Keratinocyte (primary cell): ENCODE measurements around the gene LBX1. TPM values are rescaled to one million over a fixed set of nuclear protein-coding genes. Genes with fewer than 3 reads are reported as not detected.

ENCODE experiments used
- DNase-seq: peaks from one replicate; pipeline ENCODE4 v3.0.0-alpha.2; 2011; ENCODE audit warnings: low read depth, missing footprints, low spot score
- FAIRE-seq: peaks from 2 replicates; lab custom pipeline; 2011; peaks lifted over from hg19 to GRCh38; lab: Jason Lieb, UNC
- H2AFZ ChIP-seq: 2 replicates; pipeline ENCODE4 v1.6.0; 2012; ENCODE audit warnings: low read length, control low read depth, inconsistent platforms; ENCODE audit not compliant: control insufficient read depth
- H3K27ac ChIP-seq: 2 replicates; pipeline ENCODE4 v1.5.1; 2011; ENCODE audit warnings: low read length; ENCODE audit not compliant: control insufficient read depth, insufficient read depth
- H3K27me3 ChIP-seq: 3 replicates; pipeline ENCODE4 v1.6.0; 2011; ENCODE audit warnings: low read length; ENCODE audit not compliant: control insufficient read depth, insufficient read depth; ENCODE audit errors: extremely low read depth
- H3K36me3 ChIP-seq, 2 experiments: 2 replicates in 1 of 2; 3 replicates in 1 of 2; pipeline ENCODE4 v1.5.1; 2011; ENCODE audit warnings: low read length in 2 of 2, mild to moderate bottlenecking in 1 of 2; ENCODE audit not compliant: control insufficient read depth in 2 of 2, insufficient read depth in 2 of 2; ENCODE audit errors: extremely low read depth in 1 of 2
- H3K4me1 ChIP-seq: 3 replicates; pipeline ENCODE4 v1.5.1; 2011; ENCODE audit warnings: low read length; ENCODE audit not compliant: control insufficient read depth, insufficient read depth; ENCODE audit errors: extremely low read depth
- H3K4me2 ChIP-seq: 3 replicates; pipeline ENCODE4 v1.6.0; 2011; ENCODE audit warnings: low read depth, low read length; ENCODE audit not compliant: control insufficient read depth, insufficient read depth; ENCODE audit errors: extremely low read depth
- H3K4me3 ChIP-seq, 3 experiments: fragments of 200-600 bp in 1 of 3; sonication (generic) in 1 of 3; 2 replicates in 2 of 3; 3 replicates in 1 of 3; pipeline ENCODE4 v1.5.1; 2011 to 2016; ENCODE audit warnings: low read length in 3 of 3, mild to moderate bottlenecking in 3 of 3, control low read depth in 2 of 3, inconsistent platforms in 1 of 3, low read depth in 1 of 3, mixed read lengths in 1 of 3, mixed run types in 1 of 3, moderate library complexity in 1 of 3; ENCODE audit not compliant: control insufficient read depth in 2 of 3, insufficient read depth in 2 of 3; ENCODE audit errors: extremely low read depth in 1 of 3
- H3K79me2 ChIP-seq: 2 replicates; pipeline ENCODE4 v1.6.0; 2012; ENCODE audit warnings: low read length; ENCODE audit not compliant: control insufficient read depth, insufficient read depth
- H3K9ac ChIP-seq: 3 replicates; pipeline ENCODE4 v1.6.0; 2011; ENCODE audit warnings: low read length; ENCODE audit not compliant: control insufficient read depth, insufficient read depth; ENCODE audit errors: extremely low read depth
- H3K9me1 ChIP-seq: 3 replicates; pipeline ENCODE4 v1.6.0; 2011; ENCODE audit warnings: low read length; ENCODE audit not compliant: control insufficient read depth, insufficient read depth; ENCODE audit errors: extremely low read depth
- H3K9me3 ChIP-seq: 2 replicates; pipeline ENCODE4 v1.5.1; 2012; ENCODE audit warnings: low read depth, low read length; ENCODE audit not compliant: control insufficient read depth
- H4K20me1 ChIP-seq: 3 replicates; pipeline ENCODE4 v1.6.0; 2011; ENCODE audit warnings: low read length; ENCODE audit not compliant: control insufficient read depth, insufficient read depth; ENCODE audit errors: extremely low read depth
- CTCF ChIP-seq, 3 experiments: IDR thresholded peaks in 1 of 3; conservative IDR thresholded peaks in 1 of 3; optimal IDR thresholded peaks in 1 of 3; 2 replicates in 2 of 3; 3 replicates in 1 of 3; pipeline versions ENCODE3 to v1.5.1; 2011; ENCODE audit warnings: low read length in 3 of 3, mild to moderate bottlenecking in 3 of 3, moderate library complexity in 2 of 3, control low read depth in 1 of 3, inconsistent platforms in 1 of 3; ENCODE audit not compliant: insufficient read depth in 2 of 3; ENCODE audit errors: extremely low read depth in 1 of 3
- EZH2 ChIP-seq: IDR thresholded peaks from one replicate; pipeline ENCODE4 v1.6.1; 2012; ENCODE audit warnings: inconsistent platforms, mild to moderate bottlenecking, low read length, moderate library complexity
- dilution Hi-C: fragments of 300-500 bp; cut with MboI; formaldehyde crosslinking; loops from one replicate; pipeline ENCODE4 v1.7.0; 2020; ENCODE audit warnings: low sequenced_read_pairs; ENCODE audit not compliant: extremely low pct_ligation_motif_present
- polyA plus RNA-seq, 5 experiments: library from polyadenylated mRNA; depleted of rRNA in 3 of 5; stranded (reverse) in 3 of 5; stranded (forward) in 1 of 5; unstranded in 1 of 5; fragments of >200 nt; gene quantifications; 1 replicate in 1 of 5; 2 replicates in 3 of 5; 3 replicates in 1 of 5; pipeline versions ENCODE4 v1.2.1 to v1.2.3, GENCODE V29; 2011 to 2012; ENCODE audit warnings: missing spikeins in 2 of 5, low read depth in 1 of 5, low replicate concordance in 1 of 5

LBX1 gene
- polyA plus RNA-seq, 1 donor (not counting 4 experiments of a cell fraction or from before 2014, with no cell fraction given) = not detected

GRCh38 chr10:101225846-101226421 lies 3.3 kb downstream of the LBX1 start:
- peak overlapping the region in 1 of 3 experiments; percentile 51 for H3K4me3 ChIP-seq
- TF ChIP-seq CTCF (optimal IDR thresholded peaks at IDR 0.05 in 1 of 3, IDR thresholded peaks at IDR 0.05 in 1 of 3, conservative IDR thresholded peaks at IDR 0.05 in 1 of 3; ENCODE audit: extremely low read depth in 1 of 3, insufficient read depth in 2 of 3, low read length in 3 of 3) (no peak), EZH2 (peak; percentile 50)
- peak overlapping the region; percentile 56 for H3K4me2 ChIP-seq
- H3K27ac ChIP-seq = no peak overlapping the region
- H3K9me3 ChIP-seq = no peaks in the 10 kb centered on the region
- H3K9me1 ChIP-seq = no peaks in the 10 kb centered on the region
- dilution Hi-C loops = no loop called here
- H2AFZ ChIP-seq = no peak overlapping the region
- FAIRE-seq (no peak), DNase-seq (no peak)
- H4K20me1 ChIP-seq = peaks cover 3% of the 10 kb centered on the region
- no peak overlapping the region for H3K9ac ChIP-seq
- peaks cover 94% of the 10 kb centered on the region for H3K27me3 ChIP-seq
- H3K79me2 ChIP-seq = no peaks in the 10 kb centered on the region
- H3K36me3 ChIP-seq = no peaks in the 10 kb centered on the region
- H3K4me1 ChIP-seq = peaks cover 36% of the 10 kb centered on the region

- Histone ChIP-seq H3K4me3 (peak overlapping the region in 2 of 3 experiments; percentile 29 to 48), H3K4me2 (peak overlapping the region; percentile 56), H3K27ac (no peak overlapping the region), H4K20me1 (peaks cover 3% of the 10 kb centered on the region), H3K9me3 (no peaks in the 10 kb centered on the region), H3K9ac (no peak overlapping the region), H3K9me1 (no peaks in the 10 kb centered on the region), H3K27me3 (peaks cover 93% of the 10 kb centered on the region), H3K79me2 (no peaks in the 10 kb centered on the region), H2AFZ (no peak overlapping the region), H3K36me3 (no peaks in the 10 kb centered on the region), H3K4me1 (peaks cover 36% of the 10 kb centered on the region)
- peak in 1 of 3 experiments; percentile 11 for TF ChIP-seq CTCF (optimal IDR thresholded peaks at IDR 0.05 in 1 of 3, IDR thresholded peaks at IDR 0.05 in 1 of 3, conservative IDR thresholded peaks at IDR 0.05 in 1 of 3; ENCODE audit: extremely low read depth in 1 of 3, insufficient read depth in 2 of 3, low read length in 3 of 3)
- peak; percentile 86 for TF ChIP-seq EZH2
- DNase-seq = no peak
- no peak for FAIRE-seq
- dilution Hi-C loops = no loop called here
These were observed 4.1 kb downstream of the LBX1 start for GRCh38 chr10:101224910-101225823.
